GM12874 (cell line): ENCODE results near the gene LXN.

ENCODE experiments used
- CTCF ChIP-seq: IDR thresholded peaks from 2 replicates; pipeline ENCODE4 v1.5.1; 2011; ENCODE audit warnings: low read depth, mild to moderate bottlenecking, control low read depth, low read length, moderate library complexity; ENCODE audit not compliant: insufficient read depth

The LXN gene

GRCh38 chr3:158672215-158673176 lies at the start of gene LXN:
Gene LXN (minus strand): TSS chr3:158672648. CDS start chr3:158672478, 170 bp downstream.
- peak; percentile 63 for TF ChIP-seq CTCF

- no peak for TF ChIP-seq CTCF
These were observed 49.7 kb upstream of the LXN start for GRCh38 chr3:158722108-158722507.

- no peak for TF ChIP-seq CTCF
These were observed 46.2 kb upstream of the LXN start for GRCh38 chr3:158718490-158719170.

- TF ChIP-seq CTCF: no peak
These were observed 45.1 kb upstream of the LXN start for GRCh38 chr3:158717576-158717975.

- no peak for TF ChIP-seq CTCF
These were observed 40.6 kb upstream of the LXN start for GRCh38 chr3:158713094-158713499.

- no peak for TF ChIP-seq CTCF
These were observed 40.0 kb upstream of the LXN start for GRCh38 chr3:158712443-158712842.

GRCh38 chr3:158711886-158712285 lies 39.4 kb upstream of the LXN start:
- TF ChIP-seq CTCF: no peak
